ENCODE data around the gene APOB.

DNA sequence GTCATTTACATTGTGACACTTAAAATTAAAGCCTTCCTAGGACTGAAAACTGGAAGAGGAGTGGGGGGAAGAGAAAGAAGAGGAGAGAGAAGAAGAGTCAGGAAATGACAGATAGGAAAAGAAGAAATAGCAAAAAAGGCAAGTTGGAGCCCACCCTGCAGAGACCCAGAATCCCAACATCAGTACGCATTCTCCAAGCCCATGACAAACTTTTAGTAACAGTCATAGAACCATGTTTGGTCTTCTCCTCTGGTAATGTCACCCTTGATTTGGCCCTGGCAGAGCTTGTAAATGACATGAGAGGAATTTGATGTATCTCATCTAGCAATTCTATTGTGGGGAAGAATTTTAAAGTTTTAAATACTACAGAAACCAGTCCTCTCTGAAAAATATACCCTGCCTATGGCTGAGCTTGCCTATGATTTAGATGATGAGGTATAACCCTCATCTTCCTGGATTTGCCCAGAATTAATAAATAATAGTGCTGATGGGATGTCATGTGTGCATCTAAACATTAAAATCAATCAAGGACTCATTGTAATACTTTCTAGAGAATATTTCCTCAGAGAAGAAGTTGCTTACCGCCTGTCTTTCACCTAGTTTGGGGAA, 40.2 kb downstream of the APOB start:
- TF ChIP-seq, protein P1, sequence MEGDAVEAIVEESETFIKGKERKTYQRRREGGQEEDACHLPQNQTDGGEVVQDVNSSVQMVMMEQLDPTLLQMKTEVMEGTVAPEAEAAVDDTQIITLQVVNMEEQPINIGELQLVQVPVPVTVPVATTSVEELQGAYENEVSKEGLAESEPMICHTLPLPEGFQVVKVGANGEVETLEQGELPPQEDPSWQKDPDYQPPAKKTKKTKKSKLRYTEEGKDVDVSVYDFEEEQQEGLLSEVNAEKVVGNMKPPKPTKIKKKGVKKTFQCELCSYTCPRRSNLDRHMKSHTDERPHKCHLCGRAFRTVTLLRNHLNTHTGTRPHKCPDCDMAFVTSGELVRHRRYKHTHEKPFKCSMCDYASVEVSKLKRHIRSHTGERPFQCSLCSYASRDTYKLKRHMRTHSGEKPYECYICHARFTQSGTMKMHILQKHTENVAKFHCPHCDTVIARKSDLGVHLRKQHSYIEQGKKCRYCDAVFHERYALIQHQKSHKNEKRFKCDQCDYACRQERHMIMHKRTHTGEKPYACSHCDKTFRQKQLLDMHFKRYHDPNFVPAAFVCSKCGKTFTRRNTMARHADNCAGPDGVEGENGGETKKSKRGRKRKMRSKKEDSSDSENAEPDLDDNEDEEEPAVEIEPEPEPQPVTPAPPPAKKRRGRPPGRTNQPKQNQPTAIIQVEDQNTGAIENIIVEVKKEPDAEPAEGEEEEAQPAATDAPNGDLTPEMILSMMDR (conservative IDR thresholded peaks at IDR 0.05; ENCODE audit: low read length), result no peak
- no peak for TF ChIP-seq EZH2phosphoT487 (IDR thresholded peaks at IDR 0.05; ENCODE audit: borderline replicate concordance)

Data from Loucy (cell line).